HG03064 (cell line): ENCODE measurements around the gene HMGN1.
"Not testable (repeated sequence)": the region's sequence is repeated elsewhere in the genome, so short reads cannot be mapped to it uniquely, and the experiment has no call there.

ENCODE experiments used
- ATAC-seq: cut with Tn5 transposase; IDR thresholded peaks from one replicate; pipeline ENCODE4 v1.9.1; 2021; ENCODE audit warnings: low read depth; ENCODE audit not compliant: unreplicated experiment

The HMGN1 gene

GRCh38 chr21:39369896-39370288, 21.0 kb upstream of the HMGN1 start:
- ATAC-seq = not testable (repeated sequence)

DNA sequence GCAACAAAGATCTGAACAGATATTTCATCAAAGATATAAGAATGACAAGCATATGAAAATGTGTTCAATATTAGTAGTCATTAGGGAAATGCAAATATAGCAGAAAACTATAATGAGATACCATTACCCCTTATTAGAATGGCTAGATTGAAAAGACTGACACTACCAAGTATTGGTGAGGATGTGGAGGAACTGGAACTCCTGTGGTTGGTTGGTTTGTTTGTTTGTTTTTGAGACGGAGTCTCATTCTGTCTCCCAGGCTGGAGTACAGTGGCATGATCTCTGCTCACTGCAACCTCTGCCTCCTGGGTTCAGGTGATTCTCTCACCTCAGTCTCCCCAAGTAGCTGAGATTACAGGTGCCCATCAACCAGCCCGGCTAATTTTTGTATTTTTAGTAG, 18.9 kb upstream of the HMGN1 start:
- no peak for ATAC-seq

DNA sequence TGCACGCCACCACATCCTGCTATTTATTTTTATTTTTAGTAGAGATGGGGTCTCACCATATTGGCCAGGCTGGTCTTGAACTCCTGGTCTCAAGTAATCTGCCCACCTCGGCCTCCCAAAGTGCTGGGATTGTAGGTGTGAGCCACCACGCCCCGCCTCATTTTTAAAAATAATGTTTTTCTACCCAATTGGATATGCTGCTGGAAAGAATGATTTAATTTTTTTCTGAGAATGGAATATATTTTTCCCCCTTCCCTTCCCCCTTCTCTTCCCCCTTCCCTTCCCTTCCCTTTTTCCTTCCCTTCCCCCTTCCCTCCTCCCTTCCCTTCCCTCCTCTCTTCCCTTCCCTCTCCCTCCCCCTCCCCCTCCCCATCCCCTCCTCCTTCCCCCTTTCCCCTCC, 17.7 kb upstream of the HMGN1 start:
- ATAC-seq = no peak

- ATAC-seq = no peak
Observed at GRCh38 chr21:39364949-39365348, 16.1 kb upstream of the HMGN1 start.

DNA sequence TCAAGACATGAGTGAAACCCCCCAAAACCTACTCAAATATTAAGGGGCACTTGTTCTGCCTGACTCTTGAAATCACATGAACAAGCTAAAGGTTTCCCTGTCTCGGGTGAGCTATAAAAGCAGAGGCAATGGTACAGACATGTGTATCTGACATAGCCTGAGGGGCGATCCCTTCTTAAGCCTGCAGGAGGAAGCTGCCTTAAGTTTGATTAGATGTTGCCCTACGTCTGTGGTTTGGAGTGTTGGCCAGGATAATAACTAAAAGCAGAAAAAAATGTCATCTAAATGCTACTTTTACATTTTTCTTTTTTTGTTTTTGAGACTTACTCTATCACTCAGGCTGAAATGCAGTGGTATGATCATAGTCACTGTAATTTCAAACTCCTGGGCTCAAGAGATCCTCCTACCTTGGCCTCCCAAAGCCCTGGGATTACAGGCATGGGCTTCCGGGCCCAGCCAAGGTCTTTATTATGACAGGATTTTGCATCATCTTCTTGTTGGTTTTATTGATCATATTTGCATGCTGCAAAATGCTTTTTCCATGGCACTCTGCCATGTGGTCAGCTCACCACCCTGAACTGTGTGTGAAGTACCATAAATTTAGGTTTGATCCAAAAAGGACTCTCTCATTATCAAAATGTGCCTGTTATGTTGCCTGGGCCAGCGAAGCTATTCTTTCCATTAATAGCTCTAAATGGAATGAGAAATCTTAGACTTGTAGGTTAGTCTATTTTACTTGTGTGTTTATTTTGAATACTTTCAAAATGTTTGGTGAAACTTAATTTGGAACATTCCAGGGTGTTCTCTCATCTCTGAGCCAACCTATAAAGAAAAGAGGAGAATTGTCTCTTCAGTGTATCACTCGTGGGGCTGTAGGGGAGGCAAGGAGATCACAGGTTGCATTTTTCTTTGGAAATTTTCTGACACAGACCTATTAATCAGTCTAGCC, 15.0 kb upstream of the HMGN1 start:
- no peak for ATAC-seq

- no peak for ATAC-seq
Observed at GRCh38 chr21:39362733-39363132, 13.8 kb upstream of the HMGN1 start.

- no peak for ATAC-seq
Observed at GRCh38 chr21:39359382-39359781, 10.5 kb upstream of the HMGN1 start.

DNA sequence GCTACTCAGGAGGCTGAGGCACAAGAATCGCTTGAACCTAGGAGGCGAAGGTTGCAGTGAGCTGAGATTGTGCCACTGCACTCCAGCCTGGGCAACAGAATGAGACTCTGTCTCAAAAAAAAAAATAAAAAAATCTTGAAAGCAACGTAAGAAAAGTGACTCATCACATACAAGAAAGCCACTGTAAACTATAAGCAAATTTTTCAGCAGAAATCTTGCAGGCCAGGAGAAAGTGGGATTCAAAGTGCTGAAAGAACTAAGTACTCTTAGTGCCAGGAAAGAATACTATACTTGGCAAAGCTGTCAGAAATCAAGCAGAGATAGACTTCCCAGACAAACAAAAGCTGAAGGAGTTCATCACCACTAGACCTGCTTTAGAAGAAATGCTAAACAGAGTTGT, 4.4 kb upstream of the HMGN1 start:
- ATAC-seq = no peak

- ATAC-seq = no peak
Observed at GRCh38 chr21:39350094-39351005, 1.5 kb upstream of the HMGN1 start.

GRCh38 chr21:39349211-39350093, 564 bp upstream of the HMGN1 start:
- ATAC-seq = peak; percentile 84

DNA sequence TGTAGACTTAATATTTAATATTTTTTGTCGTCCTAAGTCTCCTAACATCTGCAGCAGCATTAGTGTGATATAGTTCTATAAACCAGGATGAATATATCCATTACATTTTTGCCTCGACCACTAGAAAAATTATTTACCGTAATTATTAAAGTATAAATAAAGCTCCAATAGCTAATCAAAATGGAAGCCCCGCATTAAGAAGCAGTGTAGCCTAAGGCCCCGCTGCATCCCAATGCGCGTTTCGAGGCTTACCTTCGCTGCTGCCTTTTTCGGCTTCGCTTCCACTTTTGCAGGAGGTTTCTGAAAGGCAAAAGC, 891 bp downstream of the HMGN1 start:
- ATAC-seq = peak; percentile 11

DNA sequence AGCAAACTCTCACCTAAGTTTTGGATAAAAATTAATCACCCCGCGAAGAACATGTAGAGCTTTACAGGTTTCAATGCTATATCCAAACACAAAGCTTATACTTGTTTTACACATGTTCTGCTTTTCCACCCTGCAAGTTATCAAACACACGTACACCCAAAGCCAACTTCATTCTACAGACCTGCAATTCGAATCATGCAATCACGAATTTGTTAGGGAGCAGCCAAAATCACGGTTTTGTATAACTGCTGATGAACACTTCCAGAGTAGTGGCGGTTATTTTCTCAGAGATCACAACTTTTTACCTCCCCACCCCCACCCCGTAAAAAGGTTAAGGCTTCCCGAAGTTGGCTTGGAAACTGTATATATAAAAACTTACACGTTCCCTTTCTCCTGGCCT, 1.4 kb downstream of the HMGN1 start:
- ATAC-seq = no peak

GRCh38 chr21:39346671-39347331, 2.1 kb downstream of the HMGN1 start:
- ATAC-seq = no peak

DNA sequence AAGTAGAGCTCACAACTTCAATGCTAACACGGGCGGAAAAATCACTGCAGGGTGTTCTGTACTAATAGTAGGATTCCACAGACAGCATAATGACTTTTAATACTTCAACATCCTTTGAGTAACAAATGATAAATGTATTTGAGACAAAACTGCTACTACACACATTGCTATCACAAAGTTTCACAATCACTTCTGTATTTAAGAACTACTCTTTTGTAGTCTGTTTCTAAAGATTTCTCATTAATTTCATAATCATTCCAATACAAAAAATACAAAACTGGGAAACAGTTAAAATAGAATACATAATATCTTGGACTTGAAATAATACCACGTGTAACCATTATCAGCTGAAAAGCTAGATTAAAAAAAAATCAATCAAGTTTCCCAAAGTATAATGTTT, 2.7 kb downstream of the HMGN1 start:
- ATAC-seq = no peak

DNA sequence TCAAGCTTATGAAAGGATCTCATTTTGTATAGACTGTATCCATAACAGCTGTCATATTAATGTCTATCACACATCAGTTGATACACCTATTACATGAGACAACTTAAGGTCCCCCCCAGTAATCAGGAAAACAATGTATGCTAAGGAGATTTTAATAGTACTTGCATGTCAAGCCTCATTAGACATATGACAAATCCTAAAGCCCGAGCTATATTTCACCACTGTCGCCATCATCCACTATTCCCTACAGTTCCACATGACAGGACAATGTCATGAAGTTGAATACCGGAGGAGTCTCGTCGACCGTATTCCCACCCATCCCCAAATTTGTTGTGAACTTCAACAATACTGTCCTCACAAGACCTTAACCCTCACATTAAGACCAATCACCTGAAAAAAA, 3.4 kb downstream of the HMGN1 start:
- ATAC-seq = no peak

DNA sequence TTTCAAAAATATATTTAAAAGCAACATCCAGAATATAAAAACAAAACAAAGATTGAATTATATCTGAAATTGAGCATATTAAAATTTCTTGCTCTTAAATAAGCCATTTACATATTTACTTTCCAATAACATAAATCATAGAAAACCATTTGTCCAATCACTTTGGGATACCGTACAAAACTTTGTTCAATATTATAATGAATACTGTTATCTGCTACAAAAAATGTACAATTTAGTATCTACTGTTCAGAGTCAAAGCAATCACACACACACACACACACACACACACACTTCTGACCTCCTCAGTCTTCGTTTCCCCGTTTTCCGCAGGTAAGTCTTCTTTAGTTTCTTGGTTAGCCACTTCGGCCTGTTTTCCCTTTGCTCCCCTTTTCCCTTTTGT, 4.0 kb downstream of the HMGN1 start:
- no peak for ATAC-seq

DNA sequence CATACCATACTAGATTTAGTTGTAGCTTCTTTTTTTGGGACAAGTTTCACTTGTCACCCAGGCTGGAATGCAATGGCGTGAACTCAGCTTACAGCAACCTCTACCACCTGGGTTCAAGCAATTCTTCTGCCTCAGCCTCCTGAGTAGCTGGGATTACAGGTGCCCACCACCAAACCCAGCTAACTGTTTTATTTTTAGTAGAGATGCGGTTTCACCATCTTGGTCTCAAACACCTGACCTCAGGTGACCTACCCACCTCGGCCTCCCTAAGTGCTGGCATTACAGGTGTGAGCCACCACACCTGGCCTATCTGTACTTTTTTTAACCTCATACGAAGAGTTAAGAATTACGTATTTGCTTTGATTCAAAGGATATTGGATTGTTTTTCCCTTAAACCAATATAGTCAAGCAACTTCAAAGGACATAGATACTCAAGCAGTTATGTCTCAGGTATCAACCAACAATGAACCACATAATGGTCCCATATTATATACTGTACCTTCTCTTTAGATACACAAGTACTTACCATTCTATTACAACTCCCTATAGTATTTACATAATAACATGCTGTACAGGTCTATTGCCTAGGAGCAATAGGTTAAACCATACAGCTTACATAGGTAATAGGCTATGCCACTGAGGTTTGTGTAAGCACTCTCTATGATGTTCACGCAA, 7.5 kb downstream of the HMGN1 start:
- no peak for ATAC-seq

DNA sequence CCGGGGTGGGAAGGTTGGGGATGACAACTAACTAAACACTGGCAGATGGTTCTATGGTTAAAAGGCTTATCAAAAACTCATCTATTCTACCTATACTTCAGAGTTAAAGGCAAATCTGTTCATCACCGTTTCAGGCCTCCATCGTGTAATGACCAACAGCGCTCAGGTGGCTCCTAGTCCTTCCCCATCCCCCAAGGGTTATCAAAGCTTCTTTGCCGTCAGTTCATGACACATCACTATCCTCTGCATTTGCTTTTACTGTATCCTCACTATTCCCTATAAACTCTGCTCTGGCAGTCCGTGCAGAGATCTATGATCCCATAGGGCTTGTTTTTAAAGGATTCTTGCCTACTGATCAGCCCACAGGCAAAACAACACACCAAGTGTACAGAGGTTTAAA, 8.2 kb downstream of the HMGN1 start:
- no peak for ATAC-seq

DNA sequence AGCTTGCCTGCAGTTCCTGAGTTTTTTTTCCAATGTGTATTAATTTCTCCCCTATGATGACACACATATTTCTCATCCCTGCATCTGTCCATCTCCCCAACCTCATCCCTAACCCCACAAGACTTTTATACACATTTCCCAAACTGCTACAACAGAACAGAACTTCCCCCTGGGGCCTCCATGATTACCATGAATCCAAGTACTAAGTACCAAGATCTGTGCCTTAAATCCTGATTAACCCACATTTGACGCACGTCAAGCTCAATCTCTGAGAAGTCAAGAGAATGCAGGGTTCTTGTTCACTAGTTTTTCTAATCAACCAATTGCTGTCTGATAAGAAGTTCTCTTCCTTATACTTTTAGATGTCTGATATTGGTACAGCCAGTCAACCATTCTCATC, 9.7 kb downstream of the HMGN1 start:
- no peak for ATAC-seq
